Measurements from ENCODE around the gene ERCC1. TPM values are rescaled to one million over a fixed set of nuclear protein-coding genes. Genes with fewer than 3 reads are reported as not detected.

ERCC1 gene
- polyA plus RNA-seq, 1 of the 3 experiments (the other 2 are of a cell fraction): 95.3 TPM

- Histone ChIP-seq H4K20me1 (ENCODE audit: insufficient read depth) (no peaks in the 10 kb centered on the region), H3F3A (replicated peaks; ENCODE audit: insufficient read depth) (no peaks in the 10 kb centered on the region), H3K79me2 (ENCODE audit: insufficient read depth) (peaks cover 11% of the 10 kb centered on the region), H3K36me3 (replicated peaks in 1 of 2; ENCODE audit: control insufficient read depth in 1 of 2, insufficient read depth in 2 of 2, low read length in 1 of 2) (peaks cover 7 to 32% of the 10 kb centered on the region in 2 experiments), H2AFZ (ENCODE audit: low read depth) (no peak overlapping the region), H3K4me3 (ENCODE audit: low read depth in 2 of 2, low read length in 1 of 2) (no peak overlapping the region), H3K27ac (ENCODE audit: low read depth in 2 of 2, low read length in 1 of 2) (no peak overlapping the region), H3K4me1 (ENCODE audit: control insufficient read depth in 1 of 2, insufficient read depth in 2 of 2, low read depth in 1 of 2, low read length in 1 of 2) (no peaks in the 10 kb centered on the region), H3K4me2 (no peak overlapping the region), H3K9me2 (no peaks in the 10 kb centered on the region), H3K9me3 (no peaks in the 10 kb centered on the region), H3K9ac (no peak overlapping the region), H3K27me3 (ENCODE audit: insufficient read depth) (no peaks in the 10 kb centered on the region)
- 98% methylated on average over 14 of the region's 14 CpGs for WGBS (ENCODE audit: low lambda C conversion rate)
- ChIA-PET POLR2A (interaction anchor here (1.4 kb wide), 1 partner anchor 9 kb away, joined by 3 read pairs; no protein-coding TSS in a partner anchor), CTCF (interaction anchor here (1.5 kb wide), 1 partner anchor 23 kb away, joined by 3 read pairs; no protein-coding TSS in a partner anchor)
- TF ChIP-seq RCOR1 (IDR thresholded peaks at IDR 0.05; ENCODE audit: low read length) (no peak), RXRA (IDR thresholded peaks at IDR 0.05; ENCODE audit: borderline replicate concordance, low read depth) (no peak), FOXM1 (IDR thresholded peaks at IDR 0.05; ENCODE audit: low read depth) (no peak), REST (IDR thresholded peaks at IDR 0.05; ENCODE audit: low read depth, low read length) (no peak), CTCF (IDR thresholded peaks at IDR 0.05) (no peak), EP300 (IDR thresholded peaks at IDR 0.05; ENCODE audit: borderline replicate concordance in 1 of 2, low read depth in 1 of 2, low read length in 1 of 2) (no peak), ZBTB33 (IDR thresholded peaks at IDR 0.05; ENCODE audit: borderline replicate concordance, low read depth) (no peak), IRF3 (IDR thresholded peaks at IDR 0.05; ENCODE audit: low read depth, low read length) (no peak), USF1 (IDR thresholded peaks at IDR 0.05; ENCODE audit: borderline replicate concordance, low read depth) (no peak), RAD21 (IDR thresholded peaks at IDR 0.05; ENCODE audit: low read length) (no peak), TCF12 (IDR thresholded peaks at IDR 0.05) (no peak), TEAD4 (IDR thresholded peaks at IDR 0.05; ENCODE audit: borderline replicate concordance, insufficient read depth) (no peak), EZH2phosphoT487 (IDR thresholded peaks at IDR 0.05; ENCODE audit: borderline replicate concordance, low read depth) (no peak), GATA2 (CRISPR knock-in tag; IDR thresholded peaks at IDR 0.05) (no peak)
- DNase-seq: no peak
Measured at GRCh38 chr19:45361608-45362007, 62.1 kb downstream of the ERCC1 start.

Data from SK-N-SH (cell line).